Measurements from ENCODE around the gene BTBD2.
A peak's percentile ranks its signal among the peaks of the same experiment; 100 is the strongest.

Gene BTBD2

GRCh38 chr19:2041433-2041682 is 25.8 kb upstream of the BTBD2 start:
- H3K4me1 ChIP-seq (ENCODE audit: low read length): peaks cover 27% of the 10 kb centered on the region
- TF ChIP-seq CTCF (IDR thresholded peaks at IDR 0.05; ENCODE audit: low read length): no peak
- TF ChIP-seq EZH2phosphoT487 (IDR thresholded peaks at IDR 0.05; ENCODE audit: low read length): no peak
- no peak for TF ChIP-seq EZH2 (optimal IDR thresholded peaks at IDR 0.05; ENCODE audit: low read depth, low read length)
- no peaks in the 10 kb centered on the region for H3K27me3 ChIP-seq (replicated peaks; ENCODE audit: insufficient read depth, low read length)
- H3K27ac ChIP-seq (ENCODE audit: low read length): peak overlapping the region; percentile 78; the same call in 1 of the 2 replicates
- peaks cover 26% of the 10 kb centered on the region for H3F3A ChIP-seq (ENCODE audit: insufficient read depth, low read length)
- peak overlapping the region; percentile 85 for H3K4me3 ChIP-seq (ENCODE audit: low read length)
- 0 out of 2 replicates have a peak, but pooled peaks cover 3% of the 10 kb centered on the region for H3K36me3 ChIP-seq (replicated peaks; ENCODE audit: insufficient read depth, low read length)
- no peak for DNase-seq
- H4K20me1 ChIP-seq (ENCODE audit: insufficient read depth, low read length): no peaks in the 10 kb centered on the region
- peak overlapping the region; percentile 89 for H3K9ac ChIP-seq (ENCODE audit: low read length)
- H3K9me2 ChIP-seq (replicated peaks; ENCODE audit: insufficient read depth, low read length): no peaks in the 10 kb centered on the region
- H3K4me2 ChIP-seq (ENCODE audit: low read depth, low read length): peak overlapping the region; percentile 96
- H2AFZ ChIP-seq (ENCODE audit: low read length): no peak overlapping the region
- H3K79me2 ChIP-seq (ENCODE audit: low read length): peaks cover 53% of the 10 kb centered on the region
- H3K9me3 ChIP-seq (replicated peaks; ENCODE audit: insufficient read depth, low read length): no peaks in the 10 kb centered on the region

- Histone ChIP-seq H3K9ac (ENCODE audit: low read length) (peak overlapping the region; percentile 89), H3K9me3 (replicated peaks; ENCODE audit: insufficient read depth, low read length) (no peaks in the 10 kb centered on the region), H2AFZ (ENCODE audit: low read length) (no peak overlapping the region), H4K20me1 (ENCODE audit: insufficient read depth, low read length) (no peaks in the 10 kb centered on the region), H3K27me3 (replicated peaks; ENCODE audit: insufficient read depth, low read length) (no peaks in the 10 kb centered on the region), H3K4me3 (ENCODE audit: low read length) (peak overlapping the region; percentile 85), H3K79me2 (ENCODE audit: low read length) (peaks cover 49% of the 10 kb centered on the region), H3K9me2 (replicated peaks; ENCODE audit: insufficient read depth, low read length) (no peaks in the 10 kb centered on the region), H3K4me1 (ENCODE audit: low read length) (peaks cover 27% of the 10 kb centered on the region), H3F3A (ENCODE audit: insufficient read depth, low read length) (peaks cover 26% of the 10 kb centered on the region), H3K27ac (ENCODE audit: low read length) (peak overlapping the region; percentile 78; the same call in 1 of the 2 replicates), H3K4me2 (ENCODE audit: low read depth, low read length) (peak overlapping the region; percentile 96), H3K36me3 (replicated peaks; ENCODE audit: insufficient read depth, low read length) (0 out of 2 replicates have a peak, but pooled peaks cover 3% of the 10 kb centered on the region)
- DNase-seq: no peak
- TF ChIP-seq EZH2phosphoT487 (IDR thresholded peaks at IDR 0.05; ENCODE audit: low read length) (no peak), EZH2 (optimal IDR thresholded peaks at IDR 0.05; ENCODE audit: low read depth, low read length) (no peak), CTCF (IDR thresholded peaks at IDR 0.05; ENCODE audit: low read length) (no peak)
These were observed 25.3 kb upstream of the BTBD2 start for GRCh38 chr19:2040647-2041432.

GRCh38 chr19:2039959-2040646 is 24.6 kb upstream of the BTBD2 start:
- no peaks in the 10 kb centered on the region for H3K9me2 ChIP-seq (replicated peaks; ENCODE audit: insufficient read depth, low read length)
- H3K4me1 ChIP-seq (ENCODE audit: low read length): peaks cover 30% of the 10 kb centered on the region
- 0 out of 2 replicates have a peak, but pooled peaks cover 3% of the 10 kb centered on the region for H3K36me3 ChIP-seq (replicated peaks; ENCODE audit: insufficient read depth, low read length)
- H4K20me1 ChIP-seq (ENCODE audit: insufficient read depth, low read length): no peaks in the 10 kb centered on the region
- DNase-seq: no peak
- H3K79me2 ChIP-seq (ENCODE audit: low read length): peaks cover 42% of the 10 kb centered on the region
- H3K4me3 ChIP-seq (ENCODE audit: low read length): no peak overlapping the region
- H3K27ac ChIP-seq (ENCODE audit: low read length): no peak overlapping the region
- H3K9me3 ChIP-seq (replicated peaks; ENCODE audit: insufficient read depth, low read length): no peaks in the 10 kb centered on the region
- no peaks in the 10 kb centered on the region for H3K27me3 ChIP-seq (replicated peaks; ENCODE audit: insufficient read depth, low read length)
- peaks cover 30% of the 10 kb centered on the region for H3F3A ChIP-seq (ENCODE audit: insufficient read depth, low read length)
- no peak for TF ChIP-seq CTCF (IDR thresholded peaks at IDR 0.05; ENCODE audit: low read length)
- H2AFZ ChIP-seq (ENCODE audit: low read length): no peak overlapping the region
- H3K9ac ChIP-seq (ENCODE audit: low read length): no peak overlapping the region
- no peak overlapping the region for H3K4me2 ChIP-seq (ENCODE audit: low read depth, low read length)

Measured in MM.1S (cell line).